Mesenchymal stem cell (in vitro differentiated cells and primary cell): Measurements from ENCODE around the gene TRMT61A.

Source experiments
- DNase-seq: peaks from one replicate; pipeline ENCODE4 v3.0.0-alpha.2; 2013
- H2AFZ ChIP-seq: one replicate; pipeline ENCODE4 v1.6.1; 2013; ENCODE audit warnings: low read depth, mild to moderate bottlenecking, control low read depth, inconsistent platforms, low read length, moderate library complexity
- H2AK5ac ChIP-seq: 2 replicates; pipeline ENCODE4 v1.6.1; 2013; ENCODE audit warnings: low read length, moderate library complexity, mild to moderate bottlenecking, inconsistent platforms; ENCODE audit not compliant: severe bottlenecking
- H2BK120ac ChIP-seq: one replicate; pipeline ENCODE4 v1.6.1; 2013; ENCODE audit warnings: low read depth, mild to moderate bottlenecking, inconsistent platforms, low read length, moderate library complexity
- H2BK12ac ChIP-seq, 2 experiments: one replicate each; pipeline ENCODE4 v1.6.1; 2013; ENCODE audit warnings: inconsistent platforms in 2 of 2, low read length in 2 of 2, mild to moderate bottlenecking in 2 of 2, moderate library complexity in 2 of 2, control low read depth in 1 of 2
- H2BK15ac ChIP-seq: one replicate; pipeline ENCODE4 v1.6.1; 2013; ENCODE audit warnings: mild to moderate bottlenecking, low read depth, inconsistent platforms; ENCODE audit not compliant: poor library complexity, severe bottlenecking
- H2BK5ac ChIP-seq: 2 replicates; pipeline ENCODE4 v1.6.1; 2013; ENCODE audit warnings: low read depth, mild to moderate bottlenecking, low read length, control low read depth, inconsistent platforms; ENCODE audit not compliant: poor library complexity, severe bottlenecking
- H3K14ac ChIP-seq, 2 experiments: one replicate each; pipeline ENCODE4 v1.6.1; 2013; ENCODE audit warnings: inconsistent platforms in 2 of 2, low read length in 2 of 2, control low read depth in 1 of 2, mild to moderate bottlenecking in 1 of 2, moderate library complexity in 1 of 2
- H3K18ac ChIP-seq, 2 experiments: one replicate each; pipeline ENCODE4 v1.6.1; 2013; ENCODE audit warnings: inconsistent platforms in 2 of 2, low read length in 2 of 2, control low read depth in 1 of 2, low read depth in 1 of 2, mild to moderate bottlenecking in 1 of 2
- H3K23ac ChIP-seq, 2 experiments: one replicate each; pipeline ENCODE4 v1.6.1; 2013; ENCODE audit warnings: inconsistent platforms in 2 of 2, low read length in 2 of 2, mild to moderate bottlenecking in 2 of 2, moderate library complexity in 2 of 2, control low read depth in 1 of 2
- H3K27ac ChIP-seq: 2 replicates; pipeline ENCODE4 v1.5.1; 2013; ENCODE audit warnings: mild to moderate bottlenecking, moderate library complexity, low read length, control low read depth, inconsistent platforms; ENCODE audit not compliant: poor library complexity, severe bottlenecking
- H3K27me3 ChIP-seq, 2 experiments: 2 replicates each; pipeline versions ENCODE4 v1.6.1 to v1.7.0; 2013; ENCODE audit warnings: low read length in 2 of 2, mild to moderate bottlenecking in 2 of 2, moderate library complexity in 2 of 2, control low read depth in 1 of 2, inconsistent platforms in 1 of 2; ENCODE audit not compliant: control insufficient read depth in 1 of 2, insufficient read depth in 1 of 2
- H3K36me3 ChIP-seq, 2 experiments: 2 replicates each; pipeline versions ENCODE4 v1.6.1 to v1.7.0; 2013; ENCODE audit warnings: low read length in 2 of 2, control low read depth in 1 of 2, inconsistent platforms in 1 of 2, low read depth in 1 of 2, mild to moderate bottlenecking in 1 of 2; ENCODE audit not compliant: insufficient read depth in 2 of 2, control insufficient read depth in 1 of 2
- H3K4ac ChIP-seq, 2 experiments: one replicate each; pipeline ENCODE4 v1.6.1; 2013; ENCODE audit warnings: inconsistent platforms in 2 of 2, low read length in 2 of 2, mild to moderate bottlenecking in 2 of 2, moderate library complexity in 2 of 2, control low read depth in 1 of 2, low read depth in 1 of 2
- H3K4me1 ChIP-seq: 2 replicates; pipeline ENCODE4 v1.6.1; 2013; ENCODE audit warnings: low read depth, low read length, control low read depth; ENCODE audit not compliant: control insufficient read depth, insufficient read depth
- H3K4me2 ChIP-seq: 2 replicates; pipeline ENCODE4 v1.6.1; 2013; ENCODE audit warnings: low read length, mild to moderate bottlenecking, inconsistent platforms; ENCODE audit not compliant: poor library complexity, severe bottlenecking
- H3K4me3 ChIP-seq, 2 experiments: 2 replicates each; pipeline versions ENCODE4 v1.5.1 to v1.7.0; 2013; ENCODE audit warnings: low read length in 2 of 2, mild to moderate bottlenecking in 2 of 2, control low read depth in 1 of 2, low read depth in 1 of 2; ENCODE audit not compliant: insufficient read depth in 1 of 2
- H3K79me1 ChIP-seq: replicated peaks from 2 replicates; pipeline ENCODE4 v1.6.1; 2013; ENCODE audit warnings: mild to moderate bottlenecking, control low read depth, low read length, inconsistent platforms; ENCODE audit not compliant: poor library complexity, severe bottlenecking
- H3K9ac ChIP-seq: 2 replicates; pipeline ENCODE4 v1.7.0; 2013; ENCODE audit warnings: mild to moderate bottlenecking, low read length, moderate library complexity
- H3K9me3 ChIP-seq: 2 replicates; pipeline ENCODE4 v1.7.0; 2013; ENCODE audit warnings: mild to moderate bottlenecking, low read length; ENCODE audit not compliant: control insufficient read depth
- H4K8ac ChIP-seq: one replicate; pipeline ENCODE4 v1.6.1; 2013; ENCODE audit warnings: inconsistent platforms, mild to moderate bottlenecking, low read length, moderate library complexity
- H4K91ac ChIP-seq: one replicate; pipeline ENCODE4 v1.6.1; 2013; ENCODE audit warnings: mild to moderate bottlenecking, low read length, inconsistent platforms
- WGBS: methylation state at CpG from one replicate; pipeline ENCODE4 v1.1.7; 2013; ENCODE audit warnings: mixed read lengths; 5-methylcytosine and 5-hydroxymethylcytosine counted together

Gene TRMT61A

GRCh38 chr14:103534576-103535061, 5.6 kb downstream of the TRMT61A start:
- Histone ChIP-seq H3K36me3 (peaks cover 18 to 75% of the 10 kb centered on the region in 2 experiments), H3K4me2 (no peak overlapping the region), H4K91ac (no peak overlapping the region), H3K23ac (no peak overlapping the region), H3K27me3 (no peaks in the 10 kb centered on the region), H4K8ac (no peak overlapping the region), H3K14ac (no peak overlapping the region), H3K9ac (no peak overlapping the region), H3K79me1 (peaks cover 25% of the 10 kb centered on the region), H3K18ac (no peak overlapping the region), H2AFZ (no peak overlapping the region), H2BK12ac (no peak overlapping the region), H2AK5ac (no peak overlapping the region), H3K27ac (no peak overlapping the region), H2BK15ac (no peak overlapping the region), H3K4me3 (no peak overlapping the region), H3K4ac (no peak overlapping the region), H3K4me1 (peaks cover 48% of the 10 kb centered on the region), H2BK120ac (no peak overlapping the region), H3K9me3 (no peaks in the 10 kb centered on the region), H2BK5ac (no peak overlapping the region)
- DNase-seq: no peak
- WGBS: 95% methylated on average over 22 of the region's 22 CpGs

- Histone ChIP-seq H3K9ac (no peak overlapping the region), H2BK15ac (no peak overlapping the region), H2AK5ac (no peak overlapping the region), H4K91ac (peak overlapping the region; percentile 8), H2BK5ac (no peak overlapping the region), H2BK12ac (no peak overlapping the region), H4K8ac (no peak overlapping the region), H3K27me3 (no peaks in the 10 kb centered on the region), H3K27ac (no peak overlapping the region), H3K14ac (no peak overlapping the region), H3K9me3 (no peaks in the 10 kb centered on the region), H2AFZ (no peak overlapping the region), H3K4me2 (no peak overlapping the region), H3K18ac (no peak overlapping the region), H3K4me1 (peaks cover 44% of the 10 kb centered on the region), H3K23ac (no peak overlapping the region), H3K4me3 (no peak overlapping the region), H3K36me3 (peaks cover 18 to 74% of the 10 kb centered on the region in 2 experiments), H3K79me1 (peaks cover 20% of the 10 kb centered on the region), H2BK120ac (no peak overlapping the region), H3K4ac (no peak overlapping the region)
- 88% methylated on average over 21 of the region's 21 CpGs for WGBS
- DNase-seq: no peak
These were observed 6.3 kb downstream of the TRMT61A start for GRCh38 chr14:103535081-103535890.

GRCh38 chr14:103535891-103536565, 7.0 kb downstream of the TRMT61A start:
- Histone ChIP-seq H3K9ac (no peak overlapping the region), H3K27ac (no peak overlapping the region), H2BK15ac (no peak overlapping the region), H3K27me3 (no peaks in the 10 kb centered on the region), H3K79me1 (peaks cover 15% of the 10 kb centered on the region), H4K8ac (no peak overlapping the region), H4K91ac (no peak overlapping the region), H3K4me2 (no peak overlapping the region), H3K14ac (no peak overlapping the region), H2BK12ac (no peak overlapping the region), H3K4me3 (no peak overlapping the region), H3K18ac (no peak overlapping the region), H3K9me3 (no peaks in the 10 kb centered on the region), H2BK5ac (no peak overlapping the region), H2BK120ac (no peak overlapping the region), H2AK5ac (no peak overlapping the region), H3K23ac (no peak overlapping the region), H3K4me1 (peaks cover 44% of the 10 kb centered on the region), H3K36me3 (peaks cover 12 to 66% of the 10 kb centered on the region in 2 experiments), H2AFZ (no peak overlapping the region), H3K4ac (no peak overlapping the region)
- WGBS: 92% methylated on average over 11 of the region's 11 CpGs
- no peak for DNase-seq

- WGBS: 89% methylated on average over 9 of the region's 9 CpGs
- Histone ChIP-seq H2BK15ac (no peak overlapping the region), H3K9me3 (no peaks in the 10 kb centered on the region), H2BK120ac (no peak overlapping the region), H2AFZ (no peak overlapping the region), H3K18ac (no peak overlapping the region), H3K4me3 (no peak overlapping the region), H2AK5ac (no peak overlapping the region), H3K14ac (no peak overlapping the region), H4K8ac (no peak overlapping the region), H3K4ac (no peak overlapping the region), H3K36me3 (peaks cover 9 to 60% of the 10 kb centered on the region in 2 experiments), H3K9ac (peak overlapping the region; percentile 66), H2BK12ac (no peak overlapping the region), H4K91ac (no peak overlapping the region), H3K79me1 (peaks cover 9% of the 10 kb centered on the region), H3K27me3 (no peaks in the 10 kb centered on the region), H3K4me2 (no peak overlapping the region), H3K27ac (no peak overlapping the region), H3K4me1 (peaks cover 45% of the 10 kb centered on the region), H3K23ac (no peak overlapping the region), H2BK5ac (no peak overlapping the region)
- no peak for DNase-seq
These were observed 7.7 kb downstream of the TRMT61A start for GRCh38 chr14:103536693-103537092.
